HAP-1 (cell line): ENCODE results near the gene CADM2.
"Not testable (repeated sequence)": the region's sequence is repeated elsewhere in the genome, so short reads cannot be mapped to it uniquely, and the experiment has no call there.

Experiments used
- DNase-seq, 2 experiments: peaks; one replicate each; pipeline ENCODE4 v3.0.0-alpha.2; 2016 to 2020; ENCODE audit warnings: low spot score in 2 of 2
- H3K27me3 ChIP-seq: fragments of 250-450 bp; sonication (Bioruptor Pico); 2 replicates; pipeline ENCODE4 v1.5.1; 2020; ENCODE audit warnings: low read depth, mild to moderate bottlenecking, moderate library complexity
- H3K36me3 ChIP-seq: fragments of 250-450 bp; sonication (Bioruptor Pico); replicated peaks from 2 replicates; pipeline ENCODE4 v1.5.1; 2020; ENCODE audit warnings: mild to moderate bottlenecking
- H3K4me1 ChIP-seq: fragments of 250-450 bp; sonication (Bioruptor Pico); 2 replicates; pipeline ENCODE4 v1.5.1; 2020; ENCODE audit warnings: mild to moderate bottlenecking
- H3K4me3 ChIP-seq: fragments of 250-450 bp; sonication (Bioruptor Pico); 2 replicates; pipeline ENCODE4 v1.5.1; 2020; ENCODE audit warnings: mild to moderate bottlenecking, moderate library complexity
- H3K9me3 ChIP-seq: fragments of 250-450 bp; sonication (Bioruptor Pico); 2 replicates; pipeline ENCODE4 v1.5.1; 2020; ENCODE audit warnings: mild to moderate bottlenecking, moderate library complexity
- in situ Hi-C: fragments of 300-500 bp; cut with MboI; formaldehyde crosslinking; loops from 3 replicates; pipeline ENCODE4 v1.14.3; 2020; ENCODE audit warnings: low sequenced_read_pairs, inconsistent platforms, mixed read lengths

The CADM2 gene

GRCh38 chr3:85474241-85474640, 515.5 kb downstream of the CADM2 start:
- H3K4me3 ChIP-seq = no peak overlapping the region
- H3K9me3 ChIP-seq = no peaks in the 10 kb centered on the region
- peak; percentile 15 to 62 for DNase-seq
- in situ Hi-C loops = no loop called here
- no peaks in the 10 kb centered on the region for H3K27me3 ChIP-seq
- H3K4me1 ChIP-seq = peaks cover 41% of the 10 kb centered on the region
- H3K36me3 ChIP-seq = no peaks in the 10 kb centered on the region

GRCh38 chr3:85475346-85475745, 516.6 kb downstream of the CADM2 start:
- Histone ChIP-seq H3K4me3 (no peak overlapping the region), H3K4me1 (peaks cover 50% of the 10 kb centered on the region), H3K9me3 (no peaks in the 10 kb centered on the region), H3K27me3 (no peaks in the 10 kb centered on the region), H3K36me3 (no peaks in the 10 kb centered on the region)
- in situ Hi-C loops = no loop called here
- no peak for DNase-seq

- Histone ChIP-seq H3K27me3 (no peaks in the 10 kb centered on the region), H3K36me3 (no peaks in the 10 kb centered on the region), H3K9me3 (no peaks in the 10 kb centered on the region), H3K4me1 (peaks cover 61% of the 10 kb centered on the region), H3K4me3 (no peak overlapping the region)
- in situ Hi-C loops = no loop called here
- peak; percentile 23 to 74 for DNase-seq
Observed at GRCh38 chr3:85476891-85477495, 518.2 kb downstream of the CADM2 start.

GRCh38 chr3:85481411-85482212, 522.8 kb downstream of the CADM2 start:
- H3K27me3 ChIP-seq = no peaks in the 10 kb centered on the region
- peaks cover 66% of the 10 kb centered on the region for H3K4me1 ChIP-seq
- no peaks in the 10 kb centered on the region for H3K9me3 ChIP-seq
- in situ Hi-C loops = no loop called here
- peak; percentile 79 to 98 for DNase-seq
- no peaks in the 10 kb centered on the region for H3K36me3 ChIP-seq
- H3K4me3 ChIP-seq = no peak overlapping the region

GRCh38 chr3:85482213-85482490, 523.4 kb downstream of the CADM2 start:
- Histone ChIP-seq H3K4me3 (no peak overlapping the region), H3K4me1 (peaks cover 60% of the 10 kb centered on the region), H3K27me3 (no peaks in the 10 kb centered on the region), H3K9me3 (no peaks in the 10 kb centered on the region), H3K36me3 (no peaks in the 10 kb centered on the region)
- peak in 1 of 2 experiments; percentile 42 for DNase-seq
- in situ Hi-C loops = no loop called here

- in situ Hi-C loops = no loop called here
- peaks cover 46% of the 10 kb centered on the region for H3K4me1 ChIP-seq
Observed at GRCh38 chr3:85483986-85484385, 525.2 kb downstream of the CADM2 start.

GRCh38 chr3:85487375-85487774, 528.6 kb downstream of the CADM2 start:
- no peaks in the 10 kb centered on the region for H3K27me3 ChIP-seq
- in situ Hi-C loops = no loop called here
- H3K4me3 ChIP-seq = no peak overlapping the region
- H3K9me3 ChIP-seq = no peaks in the 10 kb centered on the region
- DNase-seq = no peak
- H3K4me1 ChIP-seq = peaks cover 20% of the 10 kb centered on the region
- H3K36me3 ChIP-seq = no peaks in the 10 kb centered on the region

More at GRCh38 chr3:85483986-85484385, 525.2 kb downstream of the CADM2 start:
- Histone ChIP-seq H3K36me3 (no peaks in the 10 kb centered on the region), H3K27me3 (no peaks in the 10 kb centered on the region), H3K4me3 (no peak overlapping the region), H3K9me3 (no peaks in the 10 kb centered on the region)
- peak; percentile 31 to 79 for DNase-seq

GRCh38 chr3:85495602-85496001, 536.8 kb downstream of the CADM2 start:
- Histone ChIP-seq H3K4me3 (no peak overlapping the region), H3K27me3 (no peaks in the 10 kb centered on the region), H3K36me3 (no peaks in the 10 kb centered on the region), H3K9me3 (no peaks in the 10 kb centered on the region), H3K4me1 (peaks cover 7% of the 10 kb centered on the region)
- in situ Hi-C loops = no loop called here
- DNase-seq = no peak

GRCh38 chr3:85498177-85498576, 539.4 kb downstream of the CADM2 start:
- DNase-seq = no peak
- H3K4me1 ChIP-seq = peaks cover 11% of the 10 kb centered on the region
- no peak overlapping the region for H3K4me3 ChIP-seq
- H3K9me3 ChIP-seq = no peaks in the 10 kb centered on the region
- in situ Hi-C loops = no loop called here
- H3K27me3 ChIP-seq = no peaks in the 10 kb centered on the region
- H3K36me3 ChIP-seq = no peaks in the 10 kb centered on the region

GRCh38 chr3:85502148-85502875, 543.5 kb downstream of the CADM2 start:
- no peak overlapping the region for H3K4me3 ChIP-seq

GRCh38 chr3:85504129-85504784, 545.5 kb downstream of the CADM2 start:
- H3K27me3 ChIP-seq, H3K4me3 ChIP-seq, DNase-seq, in situ Hi-C loops, H3K9me3 ChIP-seq, H3K4me1 ChIP-seq, H3K36me3 ChIP-seq: not testable (repeated sequence)

More at GRCh38 chr3:85502148-85502875, 543.5 kb downstream of the CADM2 start:
- Histone ChIP-seq H3K4me1 (peaks cover 4% of the 10 kb centered on the region; the same call in 1 of the 2 replicates), H3K9me3 (no peaks in the 10 kb centered on the region), H3K36me3 (no peaks in the 10 kb centered on the region), H3K27me3 (no peaks in the 10 kb centered on the region)
- in situ Hi-C loops = no loop called here
- no peak for DNase-seq

GRCh38 chr3:85504785-85505511, 546.2 kb downstream of the CADM2 start:
- DNase-seq, H3K4me3 ChIP-seq, H3K36me3 ChIP-seq, H3K27me3 ChIP-seq, H3K9me3 ChIP-seq, H3K4me1 ChIP-seq, in situ Hi-C loops: not testable (repeated sequence)

- H3K4me1 ChIP-seq, DNase-seq, H3K27me3 ChIP-seq, H3K9me3 ChIP-seq, in situ Hi-C loops, H3K4me3 ChIP-seq, H3K36me3 ChIP-seq: not testable (repeated sequence)
Observed at GRCh38 chr3:85507052-85507451, 548.3 kb downstream of the CADM2 start.
